ENCODE measurements around the gene HNRNPA2B1. TPM values are rescaled to one million over a fixed set of nuclear protein-coding genes. Genes with fewer than 3 reads are reported as not detected.
A peak's percentile ranks its signal among the peaks of the same experiment; 100 is the strongest.

The HNRNPA2B1 gene
- total RNA-seq, 1 donor from 2014 or later, result 62.7 TPM

- TF ChIP-seq, protein P1, sequence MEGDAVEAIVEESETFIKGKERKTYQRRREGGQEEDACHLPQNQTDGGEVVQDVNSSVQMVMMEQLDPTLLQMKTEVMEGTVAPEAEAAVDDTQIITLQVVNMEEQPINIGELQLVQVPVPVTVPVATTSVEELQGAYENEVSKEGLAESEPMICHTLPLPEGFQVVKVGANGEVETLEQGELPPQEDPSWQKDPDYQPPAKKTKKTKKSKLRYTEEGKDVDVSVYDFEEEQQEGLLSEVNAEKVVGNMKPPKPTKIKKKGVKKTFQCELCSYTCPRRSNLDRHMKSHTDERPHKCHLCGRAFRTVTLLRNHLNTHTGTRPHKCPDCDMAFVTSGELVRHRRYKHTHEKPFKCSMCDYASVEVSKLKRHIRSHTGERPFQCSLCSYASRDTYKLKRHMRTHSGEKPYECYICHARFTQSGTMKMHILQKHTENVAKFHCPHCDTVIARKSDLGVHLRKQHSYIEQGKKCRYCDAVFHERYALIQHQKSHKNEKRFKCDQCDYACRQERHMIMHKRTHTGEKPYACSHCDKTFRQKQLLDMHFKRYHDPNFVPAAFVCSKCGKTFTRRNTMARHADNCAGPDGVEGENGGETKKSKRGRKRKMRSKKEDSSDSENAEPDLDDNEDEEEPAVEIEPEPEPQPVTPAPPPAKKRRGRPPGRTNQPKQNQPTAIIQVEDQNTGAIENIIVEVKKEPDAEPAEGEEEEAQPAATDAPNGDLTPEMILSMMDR (IDR thresholded peaks at IDR 0.05; ENCODE audit: insufficient read depth, low read length, severe bottlenecking), result no peak
- Histone ChIP-seq H3K4me3 (ENCODE audit: low read depth, low read length) (peak overlapping the region; percentile 99), H3K27me3 (ENCODE audit: control insufficient read depth, insufficient read depth, low read length) (no peaks in the 10 kb centered on the region), H3K36me3 (ENCODE audit: control insufficient read depth, insufficient read depth, low read length) (peaks cover 9% of the 10 kb centered on the region)
- no peak for FAIRE-seq
- no peak for DNase-seq (ENCODE audit: low read depth)
Observed at GRCh38 chr7:26200038-26200443, 505 bp downstream of the HNRNPA2B1 start.

DNA sequence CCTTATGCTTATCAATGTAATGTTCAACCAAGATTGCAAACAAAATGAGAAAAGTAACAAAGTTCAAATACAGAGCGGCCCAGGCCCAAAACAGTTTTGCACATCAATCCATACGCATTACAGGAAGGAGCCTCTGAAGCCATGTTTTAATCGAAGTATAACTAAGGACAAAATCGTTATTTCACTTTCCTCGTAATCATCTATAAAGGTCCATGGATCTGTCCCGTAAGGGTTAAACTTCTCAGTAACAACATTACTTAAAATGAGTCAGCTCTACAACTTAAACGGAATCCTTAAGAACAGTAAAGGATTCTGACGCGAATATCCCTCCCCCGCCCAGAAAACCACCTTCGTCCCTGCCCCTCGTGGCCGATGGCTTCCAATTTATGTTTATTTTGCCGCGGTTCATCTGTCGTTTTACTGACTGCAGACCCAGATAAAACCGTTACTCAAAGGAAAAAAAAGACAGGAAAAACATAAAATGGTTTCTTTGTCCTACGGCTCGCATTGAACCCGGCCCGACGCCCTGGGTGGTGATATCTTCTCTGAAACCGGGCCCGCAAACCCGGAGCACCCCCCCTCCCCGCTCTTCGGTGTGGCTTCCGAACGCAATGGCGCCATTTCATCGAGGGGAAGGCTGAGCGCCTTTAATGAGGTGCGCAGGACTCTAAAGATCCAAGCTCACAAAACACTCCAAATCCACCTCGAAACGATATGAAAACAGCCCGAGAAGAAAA, 1.1 kb downstream of the HNRNPA2B1 start:
- DNase-seq (ENCODE audit: low read depth), result peak; percentile 44
- H3K36me3 ChIP-seq (ENCODE audit: control insufficient read depth, insufficient read depth, low read length), result peaks cover 10% of the 10 kb centered on the region

GRCh38 chr7:26198781-26199169, 1.8 kb downstream of the HNRNPA2B1 start:
- peaks cover 14% of the 10 kb centered on the region for H3K36me3 ChIP-seq (ENCODE audit: control insufficient read depth, insufficient read depth, low read length)
- no peak for FAIRE-seq
- TF ChIP-seq, protein P1 (IDR thresholded peaks at IDR 0.05; ENCODE audit: insufficient read depth, low read length, severe bottlenecking), result no peak

More for the DNA sequence above, 1.1 kb downstream of the HNRNPA2B1 start:
- Histone ChIP-seq H3K27me3 (ENCODE audit: control insufficient read depth, insufficient read depth, low read length) (no peaks in the 10 kb centered on the region), H3K4me3 (ENCODE audit: low read depth, low read length) (peak overlapping the region; percentile 99)
- TF ChIP-seq, protein P1 (IDR thresholded peaks at IDR 0.05; ENCODE audit: insufficient read depth, low read length, severe bottlenecking), result no peak
- no peak for FAIRE-seq

DNA sequence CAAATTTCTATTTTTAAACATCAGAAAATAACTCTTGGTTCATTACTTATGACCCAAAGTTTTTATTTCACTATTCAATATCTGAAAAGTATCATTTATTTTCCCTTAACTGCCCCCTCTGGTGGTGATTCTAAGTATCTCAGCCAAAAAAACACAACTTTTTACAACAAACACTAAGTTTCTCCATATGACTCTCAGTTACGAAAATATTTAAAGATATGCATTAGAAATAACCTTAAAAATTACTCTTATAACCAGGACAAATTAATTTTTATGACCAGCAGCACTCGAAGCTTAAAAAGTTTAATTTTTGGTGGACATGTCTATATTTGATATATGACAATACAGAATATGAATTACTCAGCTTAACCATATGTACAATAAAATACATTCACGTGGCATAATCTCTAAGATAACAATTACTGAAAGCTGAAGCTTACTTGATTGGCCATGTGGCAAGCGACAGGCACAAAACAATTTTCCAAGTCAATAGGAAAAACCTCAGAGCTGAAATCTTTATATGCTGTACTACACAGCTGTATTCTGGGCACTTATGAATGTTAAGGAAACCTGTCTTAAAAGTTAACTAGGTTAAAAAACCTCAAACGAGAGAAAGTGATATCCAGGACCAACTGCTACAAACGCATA, 2.3 kb downstream of the HNRNPA2B1 start:
- TF ChIP-seq, protein P1 (IDR thresholded peaks at IDR 0.05; ENCODE audit: insufficient read depth, low read length, severe bottlenecking), result no peak
- FAIRE-seq (no peak), DNase-seq (ENCODE audit: low read depth) (peak; percentile 41)
- H3K4me3 ChIP-seq (ENCODE audit: low read depth, low read length), result peak overlapping the region; percentile 99
- no peaks in the 10 kb centered on the region for H3K27me3 ChIP-seq (ENCODE audit: control insufficient read depth, insufficient read depth, low read length)
- peaks cover 17% of the 10 kb centered on the region for H3K36me3 ChIP-seq (ENCODE audit: control insufficient read depth, insufficient read depth, low read length)

More at GRCh38 chr7:26198781-26199169, 1.8 kb downstream of the HNRNPA2B1 start:
- Histone ChIP-seq H3K27me3 (ENCODE audit: control insufficient read depth, insufficient read depth, low read length) (no peaks in the 10 kb centered on the region), H3K4me3 (ENCODE audit: low read depth, low read length) (peak overlapping the region; percentile 99)
- DNase-seq (ENCODE audit: low read depth), result no peak

DNA sequence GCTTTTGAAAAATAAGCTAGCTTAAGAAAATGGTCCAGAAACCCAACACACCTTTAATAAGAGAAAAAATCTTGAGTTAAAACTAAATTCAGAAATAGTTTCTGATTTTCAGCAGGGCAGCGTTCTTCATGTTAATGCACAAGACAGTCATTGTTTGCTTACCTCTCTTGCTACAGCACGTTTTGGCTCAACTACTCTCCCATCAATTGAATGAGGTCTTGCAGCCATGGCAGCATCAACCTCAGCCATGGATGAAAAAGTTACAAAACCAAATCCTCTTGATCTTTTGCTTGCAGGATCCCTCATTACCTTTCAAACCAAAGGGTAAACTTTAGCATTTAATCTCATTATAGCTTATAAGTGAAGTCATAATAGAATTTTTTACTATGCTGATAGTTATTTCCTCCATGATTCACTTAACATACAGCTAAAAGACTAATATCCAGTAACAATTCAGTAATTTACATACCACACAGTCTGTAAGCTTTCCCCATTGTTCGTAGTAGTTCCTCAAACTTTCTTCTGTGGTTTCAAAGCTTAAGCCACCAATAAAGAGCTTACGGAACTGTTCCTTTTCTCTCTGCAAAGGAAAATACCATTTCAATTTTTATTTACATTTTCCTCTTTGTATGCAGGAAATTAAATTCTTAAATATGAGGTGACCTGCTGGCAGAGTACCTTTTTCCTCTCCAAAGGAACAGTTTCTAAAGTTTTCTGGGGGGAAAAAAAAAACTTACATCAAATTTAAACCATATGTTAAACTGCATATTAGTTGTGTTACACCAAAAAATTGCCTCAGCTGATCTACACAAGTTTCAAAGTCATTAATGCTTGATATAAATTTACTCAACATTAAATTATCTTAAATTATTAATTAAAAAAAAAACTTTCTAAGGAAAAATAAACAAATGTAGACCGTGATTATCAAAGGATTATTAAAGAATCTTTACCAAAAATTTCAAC, 3.1 kb downstream of the HNRNPA2B1 start:
- FAIRE-seq (no peak), DNase-seq (ENCODE audit: low read depth) (no peak)
- H3K4me3 ChIP-seq (ENCODE audit: low read depth, low read length), result no peak overlapping the region
- H3K36me3 ChIP-seq (ENCODE audit: control insufficient read depth, insufficient read depth, low read length), result peaks cover 22% of the 10 kb centered on the region
- no peaks in the 10 kb centered on the region for H3K27me3 ChIP-seq (ENCODE audit: control insufficient read depth, insufficient read depth, low read length)
- TF ChIP-seq, protein P1 (IDR thresholded peaks at IDR 0.05; ENCODE audit: insufficient read depth, low read length, severe bottlenecking), result no peak

Measured in bronchial epithelial cell (primary cell).